Ramos (cell line): ENCODE results near the gene OTX1.
"Not testable (repeated sequence)": the region's sequence is repeated elsewhere in the genome, so short reads cannot be mapped to it uniquely, and the experiment has no call there.

ENCODE experiments used
- in situ Hi-C: fragments of 300-500 bp; cut with MboI; formaldehyde crosslinking; loops from one replicate; pipeline ENCODE4 v1.14.3; 2022; ENCODE audit warnings: low sequenced_read_pairs; ENCODE audit not compliant: unreplicated experiment

The OTX1 gene

DNA sequence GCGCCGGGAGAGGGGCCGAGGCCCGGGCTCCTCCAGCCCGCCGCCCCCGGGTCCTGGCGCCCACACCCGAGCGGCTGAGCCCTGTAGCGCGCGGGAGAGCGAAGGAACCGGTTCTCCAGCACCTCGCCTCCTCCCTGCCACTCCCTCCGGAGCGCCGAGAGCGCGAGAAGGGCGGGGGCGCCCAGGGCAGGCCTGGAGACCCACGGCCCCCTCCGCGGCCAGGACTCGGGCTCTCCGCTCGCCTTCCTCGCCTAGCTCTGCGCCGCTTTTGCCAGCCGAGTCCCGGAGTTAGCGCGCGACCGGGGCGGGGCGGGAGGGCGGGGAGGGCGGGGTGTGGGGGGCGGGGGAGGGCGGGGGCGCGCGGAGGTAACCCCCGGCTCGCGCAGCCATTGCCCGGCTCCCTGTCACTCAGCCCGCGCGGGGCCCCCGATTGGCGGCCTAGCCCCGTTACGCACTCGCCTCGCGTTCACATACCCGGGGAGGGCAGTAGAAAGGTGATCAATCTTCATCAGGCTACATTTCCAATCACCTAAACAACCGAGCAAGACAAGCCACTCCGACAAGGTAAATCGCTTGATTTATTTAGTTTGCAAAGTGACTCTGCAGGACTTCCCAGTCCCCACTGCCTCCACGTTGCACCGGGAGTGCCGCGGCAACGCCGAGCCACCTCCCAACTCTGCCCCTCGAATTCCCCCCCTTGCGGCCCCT is at the start of gene OTX1:
Gene OTX1 (plus strand): TSS at position 497 of the 708 bp plus-strand sequence. CDS start 2,161 bp downstream, outside the sequence.
- in situ Hi-C loops, result no loop called here

DNA sequence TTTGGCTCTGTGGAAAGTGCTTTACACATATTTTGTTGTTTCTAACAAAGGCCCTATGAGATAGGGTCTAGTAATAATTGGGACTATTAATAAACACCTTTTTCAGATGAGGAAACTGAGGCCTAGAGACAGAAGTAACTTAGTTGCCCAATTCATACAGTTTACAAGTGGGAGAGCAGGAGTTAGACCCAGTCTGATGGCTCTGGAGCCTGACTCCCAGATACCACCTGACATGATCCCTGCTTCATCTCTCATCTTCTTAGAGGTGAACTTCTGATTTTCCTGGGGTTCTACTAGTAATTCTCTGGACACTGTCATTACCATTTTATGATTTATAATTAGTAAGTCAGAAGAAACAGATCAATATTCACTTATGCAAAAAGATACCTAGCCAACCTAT is 49.1 kb upstream of the OTX1 start:
- in situ Hi-C loops, result no loop called here

DNA sequence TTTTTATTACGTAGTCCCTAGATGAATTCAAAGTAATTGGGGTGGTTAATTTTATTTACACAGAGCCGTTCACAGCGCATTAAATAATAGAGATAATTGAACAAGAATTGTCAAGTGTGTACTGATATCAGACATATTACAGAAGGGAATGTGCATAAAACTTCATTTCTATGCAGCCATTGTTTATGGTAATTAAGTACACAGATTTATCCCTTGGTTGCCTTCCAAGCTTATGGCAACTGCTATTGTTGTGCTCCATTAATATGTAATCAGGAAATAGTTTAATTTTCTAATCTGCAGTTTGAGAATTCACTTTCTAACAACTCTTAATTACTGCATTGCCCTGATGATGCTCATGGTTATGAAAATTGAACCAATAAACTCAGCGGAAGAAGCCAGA is 47.3 kb upstream of the OTX1 start:
- in situ Hi-C loops, result no loop called here

DNA sequence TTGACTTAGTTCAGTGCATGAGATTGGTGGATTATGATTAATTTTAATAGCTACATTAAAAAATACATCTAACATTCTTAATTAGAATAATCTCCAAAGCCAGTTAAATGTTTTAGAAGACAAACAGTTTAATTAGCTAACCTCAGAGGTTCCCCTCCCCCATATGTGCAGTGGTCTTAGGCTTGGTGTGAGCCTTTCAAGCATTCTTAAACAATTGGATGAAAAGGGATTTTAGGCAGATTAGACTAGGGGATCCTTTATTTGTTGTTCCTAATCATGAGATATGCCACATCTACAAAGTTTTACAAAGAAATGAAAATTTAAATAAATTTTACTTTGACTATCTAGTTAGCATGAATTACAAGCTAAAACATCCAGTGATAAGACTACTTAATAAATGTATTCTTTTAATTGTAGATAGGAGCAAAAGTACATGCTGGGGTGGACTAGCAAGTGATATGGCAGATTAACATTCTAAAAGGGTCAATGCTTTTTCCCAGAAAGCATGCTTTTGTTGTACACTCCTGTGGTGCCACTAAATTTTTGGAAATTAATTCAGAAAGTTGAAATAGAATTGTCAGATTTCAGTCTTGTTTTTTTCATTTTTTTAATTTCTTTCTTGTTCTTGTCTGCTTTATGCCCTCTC is 42.7 kb upstream of the OTX1 start:
- in situ Hi-C loops, result no loop called here

DNA sequence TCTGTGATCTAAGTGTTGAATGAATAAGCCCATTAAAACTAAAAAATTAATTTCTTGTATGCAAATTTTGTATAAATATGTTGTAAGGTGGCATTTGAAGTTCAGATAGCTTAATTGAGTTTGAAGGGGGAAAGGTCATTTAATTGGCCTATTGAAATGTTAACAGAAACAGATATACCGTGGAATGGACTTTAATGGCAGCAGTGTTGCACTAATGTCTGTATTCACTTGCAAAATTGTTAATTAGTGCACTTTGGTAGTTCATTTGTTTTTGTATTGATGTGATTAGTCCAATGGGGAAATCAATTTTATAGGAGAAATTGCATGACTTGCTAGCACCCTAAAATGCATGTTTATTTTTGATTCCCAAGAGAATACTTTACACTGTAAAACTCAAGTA is 41.8 kb upstream of the OTX1 start:
- in situ Hi-C loops, result no loop called here

DNA sequence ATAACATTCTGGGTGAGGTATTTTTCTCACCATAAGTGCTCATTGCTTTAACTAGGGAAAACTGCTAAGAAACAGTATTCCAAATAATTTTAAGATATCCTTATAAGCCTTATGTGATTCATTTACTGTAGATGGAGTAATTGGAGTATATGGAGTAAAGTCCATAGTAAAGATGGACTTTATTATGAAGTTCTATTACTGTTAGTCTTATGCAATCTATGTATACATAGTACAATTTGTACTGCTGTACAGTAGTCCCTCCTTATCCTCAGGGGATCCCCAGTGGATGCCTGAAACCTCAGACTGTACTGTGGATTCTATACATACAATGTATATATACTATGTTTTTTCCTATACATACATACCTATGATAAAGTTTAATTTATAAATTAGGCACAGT is 41.1 kb upstream of the OTX1 start:
- in situ Hi-C loops, result no loop called here

DNA sequence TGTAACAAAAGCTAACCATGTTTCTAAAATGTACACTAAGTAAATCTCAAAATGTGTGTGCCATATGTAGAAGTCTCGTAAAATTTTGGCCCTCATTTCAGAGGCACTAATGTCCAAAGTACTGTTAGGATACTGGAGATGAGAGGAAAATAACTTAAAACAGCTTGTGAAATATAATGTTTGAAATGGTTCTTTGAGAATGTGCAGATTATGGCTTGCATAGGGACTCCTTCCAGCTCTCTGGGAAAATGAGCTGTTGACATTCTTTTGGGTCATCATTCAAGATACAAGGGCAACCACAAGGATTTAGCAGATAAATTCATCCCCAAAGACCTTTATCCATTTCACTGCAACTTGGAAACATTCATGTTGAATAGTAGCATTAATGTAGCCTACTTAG is 38.1 kb upstream of the OTX1 start:
- in situ Hi-C loops, result no loop called here

DNA sequence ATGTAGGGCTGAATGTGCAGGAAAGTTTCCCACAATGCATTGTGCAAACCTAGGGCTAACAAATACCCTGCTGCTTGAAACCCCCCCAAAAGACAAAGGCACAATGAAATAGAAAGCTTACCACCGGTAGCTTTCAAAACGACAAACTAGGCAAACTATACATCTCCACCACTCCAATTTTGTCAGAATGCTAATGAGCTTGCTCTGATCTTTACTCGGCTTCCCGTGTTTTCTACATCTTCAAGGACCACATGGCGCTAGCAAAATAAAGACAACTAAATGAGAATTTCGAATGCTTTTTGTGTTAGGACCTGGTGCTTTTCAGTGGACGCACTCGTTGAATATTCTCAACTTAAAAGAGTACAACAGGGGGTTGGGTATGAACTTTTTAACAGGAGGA is 37.2 kb upstream of the OTX1 start:
- in situ Hi-C loops, result no loop called here

DNA sequence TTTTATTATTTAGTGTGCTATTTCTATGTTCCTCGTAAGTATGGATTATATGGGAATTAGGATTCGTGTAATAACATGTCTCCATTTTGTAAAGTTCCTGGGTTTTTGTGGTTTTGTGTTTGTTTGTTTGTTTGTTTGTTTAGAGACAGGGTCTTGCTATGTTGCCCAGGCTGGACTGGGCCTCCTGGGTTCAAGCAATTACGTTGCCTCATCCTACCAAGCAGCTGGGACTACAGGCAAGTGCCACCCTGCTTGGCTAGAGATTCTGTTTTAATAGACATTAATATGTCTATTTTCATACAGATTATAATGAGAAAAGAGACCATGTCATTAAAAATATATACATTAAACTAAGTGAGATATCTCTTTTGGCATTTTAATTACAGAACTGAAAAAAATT is 35.2 kb upstream of the OTX1 start:
- in situ Hi-C loops, result no loop called here

DNA sequence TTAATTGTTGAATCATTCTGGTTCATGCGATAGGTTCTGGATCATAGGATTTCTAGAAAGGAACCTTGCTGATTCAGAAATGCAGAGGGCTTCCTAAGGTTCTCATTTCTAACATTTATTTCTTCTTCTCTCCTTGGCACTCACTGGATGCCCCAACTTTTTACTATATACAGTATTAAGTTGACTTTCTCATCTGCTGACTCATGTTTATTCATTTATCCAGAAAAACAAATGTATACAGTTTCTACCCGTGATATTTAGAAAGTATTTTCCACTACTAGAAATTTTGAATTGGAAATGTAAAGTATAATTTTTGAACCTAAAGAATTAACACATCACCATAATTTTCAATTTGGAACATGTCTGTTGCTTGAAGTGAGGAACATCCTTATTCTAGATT is 32.2 kb upstream of the OTX1 start:
- in situ Hi-C loops, result no loop called here

DNA sequence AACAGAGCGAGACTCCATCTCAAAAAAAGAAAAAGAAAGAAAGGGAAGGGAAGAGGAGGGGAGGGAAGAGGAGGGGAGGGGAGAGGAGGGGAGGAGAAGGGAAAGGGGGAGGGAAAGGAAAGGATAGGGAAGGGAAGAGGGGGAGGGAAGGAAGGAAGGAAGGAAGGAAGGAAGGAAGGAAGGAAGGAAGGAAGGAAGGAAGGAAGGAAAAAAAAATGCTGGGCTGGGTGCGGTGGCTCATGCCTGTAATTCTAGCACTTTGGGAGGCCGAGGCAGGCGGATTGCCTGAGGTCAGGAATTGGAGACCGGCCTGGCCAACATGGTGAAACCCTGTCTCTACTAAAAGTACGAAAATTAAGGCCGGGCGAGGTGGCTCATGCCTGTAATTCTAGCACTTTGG is 30.9 kb upstream of the OTX1 start:
- in situ Hi-C loops, result not testable (repeated sequence)

DNA sequence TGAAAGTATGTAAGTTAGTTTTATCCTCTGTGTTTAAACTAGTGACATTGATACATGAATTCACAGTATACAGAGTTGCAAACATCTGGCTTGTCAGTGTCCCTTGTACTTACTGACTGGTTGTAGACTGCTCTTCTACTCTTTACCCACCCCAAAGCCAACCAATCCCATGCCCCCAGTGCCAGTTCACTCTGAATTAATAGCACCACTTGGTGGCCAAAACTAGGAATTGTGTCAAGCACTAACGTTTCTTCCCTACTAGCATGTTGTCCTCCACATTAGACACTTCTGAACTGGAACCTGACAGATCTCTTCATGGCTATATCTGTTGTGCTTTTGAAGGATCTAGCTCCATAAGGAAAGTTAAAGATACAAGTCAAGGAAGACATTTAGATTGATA is 27.2 kb upstream of the OTX1 start:
- in situ Hi-C loops, result no loop called here

DNA sequence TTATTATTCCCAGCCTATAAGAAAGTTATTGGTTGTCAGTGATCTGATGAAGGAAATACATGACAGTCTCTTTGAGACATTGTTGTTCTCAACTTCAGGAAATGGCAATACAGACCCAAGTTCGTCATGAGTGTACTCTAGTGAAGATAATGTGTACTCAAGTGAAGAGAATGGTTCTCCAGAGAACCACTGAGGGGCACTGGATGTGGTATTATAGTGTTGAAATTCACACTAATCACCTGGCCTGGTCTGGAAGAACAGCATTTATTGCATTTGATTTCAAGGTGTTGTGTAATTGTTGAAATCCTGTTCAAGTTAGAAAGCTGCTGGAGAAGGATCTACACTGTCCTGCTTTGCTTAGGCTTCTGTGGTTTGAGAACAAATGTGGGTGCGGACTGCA is 23.4 kb upstream of the OTX1 start:
- in situ Hi-C loops, result no loop called here

DNA sequence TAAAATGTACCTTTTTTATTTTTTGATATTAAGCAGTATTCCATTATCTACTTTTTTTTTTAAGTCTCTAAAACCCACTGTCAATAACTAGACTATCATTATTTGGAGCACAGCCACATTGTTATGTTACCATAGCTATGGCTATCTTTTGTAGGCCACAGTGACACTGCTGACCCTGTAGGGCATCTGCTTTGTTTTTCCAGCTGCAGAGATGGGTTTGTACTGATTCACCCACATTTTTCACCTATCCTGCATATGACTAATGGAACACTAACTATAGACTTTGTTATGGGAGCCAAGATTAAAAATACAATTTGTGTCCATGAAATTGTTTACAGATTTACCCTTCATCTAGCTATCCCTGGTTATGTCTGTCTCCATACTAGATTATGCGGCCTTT is 21.6 kb upstream of the OTX1 start:
- in situ Hi-C loops, result no loop called here

DNA sequence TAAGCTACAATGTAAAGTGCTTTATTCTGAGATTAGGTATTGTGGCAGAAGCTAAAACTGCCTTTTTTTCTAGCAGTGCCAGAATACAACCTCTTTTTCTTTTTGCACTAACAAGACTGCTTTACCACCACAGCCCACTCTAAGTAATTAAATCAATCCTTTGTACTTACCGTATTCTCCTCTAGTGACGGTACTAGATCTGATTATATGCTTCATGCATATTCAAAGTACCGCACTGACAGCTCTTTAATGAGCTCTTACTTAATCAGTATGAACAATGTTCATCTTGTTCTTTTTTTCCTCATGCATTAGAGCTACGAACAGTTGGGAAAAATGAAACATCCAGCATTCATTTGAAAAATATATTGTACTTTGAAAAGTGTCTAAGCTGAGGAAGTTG is 16.1 kb upstream of the OTX1 start:
- in situ Hi-C loops, result no loop called here

DNA sequence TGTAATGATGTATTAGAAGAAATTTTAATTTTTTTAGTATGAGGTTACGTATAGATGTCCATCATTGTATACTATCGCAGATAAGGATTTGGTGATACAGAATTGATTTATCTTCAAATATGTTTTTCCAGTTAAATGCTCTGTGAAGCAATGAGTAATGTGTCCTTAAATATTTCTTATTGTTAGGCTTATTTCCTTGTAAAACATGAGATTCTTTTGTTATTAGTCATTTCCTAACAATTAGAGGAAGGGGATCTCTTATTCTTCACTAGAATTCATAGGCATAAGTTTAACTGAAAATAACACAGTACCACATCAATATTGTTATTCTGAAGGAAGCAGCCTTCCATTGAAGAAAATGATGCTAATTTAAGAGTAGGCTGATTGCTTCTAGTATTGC is 15.5 kb upstream of the OTX1 start:
- in situ Hi-C loops, result no loop called here

DNA sequence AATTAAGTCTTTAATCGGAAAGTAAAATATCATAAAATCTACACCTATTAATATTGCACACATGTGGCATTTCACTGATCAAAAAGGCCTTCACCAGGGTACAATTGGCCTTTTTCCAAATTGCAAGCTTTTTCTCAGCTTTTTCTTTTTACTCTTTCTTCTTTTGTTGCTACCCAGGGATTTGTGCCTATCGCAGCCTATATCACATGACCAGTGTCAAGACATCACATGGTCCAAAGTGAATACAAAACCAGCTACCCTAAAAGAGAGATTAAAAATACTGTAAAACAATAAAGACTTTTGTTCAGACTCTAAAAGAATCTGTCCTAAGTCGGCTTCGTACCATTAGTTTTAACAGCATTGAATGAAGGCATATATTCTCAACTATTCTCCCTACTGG is 15.0 kb upstream of the OTX1 start:
- in situ Hi-C loops, result no loop called here

DNA sequence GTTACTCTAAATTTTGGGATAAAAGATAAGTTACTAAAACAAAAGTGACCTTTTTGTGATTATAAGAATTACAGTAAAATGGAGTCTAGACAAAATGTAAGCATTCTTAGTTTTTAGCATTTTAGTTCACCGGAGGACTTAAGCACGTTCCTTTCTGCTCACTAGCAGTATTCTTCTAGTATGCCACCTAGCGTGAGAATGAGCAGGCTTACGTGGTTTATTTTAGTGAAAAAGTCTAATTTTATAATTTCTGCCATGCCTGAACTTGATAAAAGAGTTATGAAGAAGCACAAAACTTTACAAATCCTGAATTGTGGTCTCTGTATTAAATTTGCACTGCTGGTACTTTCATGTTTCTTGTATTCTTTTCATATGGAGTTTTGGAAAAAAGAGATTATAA is 12.6 kb upstream of the OTX1 start:
- in situ Hi-C loops, result no loop called here

DNA sequence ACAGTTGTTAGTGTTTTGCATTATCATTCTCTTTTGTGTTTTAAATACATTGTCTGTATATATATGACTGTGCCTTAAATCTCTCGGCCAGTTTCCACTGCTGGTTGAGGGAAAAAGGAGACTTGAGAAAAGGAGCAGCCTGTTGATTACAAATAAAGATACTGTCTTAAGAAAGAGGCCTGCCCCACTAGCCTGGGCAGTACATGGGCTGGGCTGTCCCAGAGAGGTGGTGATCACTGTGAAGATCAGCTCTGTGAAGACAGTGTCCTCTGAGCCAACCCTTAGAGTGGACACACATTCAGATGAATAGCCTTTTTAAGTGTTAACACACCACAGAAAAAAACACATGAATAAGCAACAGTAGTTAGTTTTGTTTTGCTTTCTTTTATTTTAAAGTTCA is 10.0 kb upstream of the OTX1 start:
- in situ Hi-C loops, result no loop called here

DNA sequence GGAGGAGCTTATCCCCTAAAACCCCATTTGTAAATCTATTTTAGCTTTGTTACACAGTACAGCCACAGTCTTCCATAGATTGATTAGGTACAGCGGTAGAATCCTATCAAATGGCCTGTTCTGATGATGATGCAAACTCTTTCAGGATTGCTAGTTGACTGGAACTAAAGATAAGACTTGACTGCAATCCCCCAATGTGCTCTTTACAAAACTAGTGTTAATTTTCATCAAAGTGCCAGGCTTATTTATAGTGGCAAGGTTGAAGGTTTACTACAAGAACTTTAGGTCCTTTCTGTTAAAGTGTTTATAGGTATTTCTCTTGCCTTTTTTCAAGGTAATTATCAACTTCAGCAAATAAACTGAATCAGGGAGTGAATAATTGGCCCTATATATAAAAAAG is 9.0 kb upstream of the OTX1 start:
- in situ Hi-C loops, result no loop called here

DNA sequence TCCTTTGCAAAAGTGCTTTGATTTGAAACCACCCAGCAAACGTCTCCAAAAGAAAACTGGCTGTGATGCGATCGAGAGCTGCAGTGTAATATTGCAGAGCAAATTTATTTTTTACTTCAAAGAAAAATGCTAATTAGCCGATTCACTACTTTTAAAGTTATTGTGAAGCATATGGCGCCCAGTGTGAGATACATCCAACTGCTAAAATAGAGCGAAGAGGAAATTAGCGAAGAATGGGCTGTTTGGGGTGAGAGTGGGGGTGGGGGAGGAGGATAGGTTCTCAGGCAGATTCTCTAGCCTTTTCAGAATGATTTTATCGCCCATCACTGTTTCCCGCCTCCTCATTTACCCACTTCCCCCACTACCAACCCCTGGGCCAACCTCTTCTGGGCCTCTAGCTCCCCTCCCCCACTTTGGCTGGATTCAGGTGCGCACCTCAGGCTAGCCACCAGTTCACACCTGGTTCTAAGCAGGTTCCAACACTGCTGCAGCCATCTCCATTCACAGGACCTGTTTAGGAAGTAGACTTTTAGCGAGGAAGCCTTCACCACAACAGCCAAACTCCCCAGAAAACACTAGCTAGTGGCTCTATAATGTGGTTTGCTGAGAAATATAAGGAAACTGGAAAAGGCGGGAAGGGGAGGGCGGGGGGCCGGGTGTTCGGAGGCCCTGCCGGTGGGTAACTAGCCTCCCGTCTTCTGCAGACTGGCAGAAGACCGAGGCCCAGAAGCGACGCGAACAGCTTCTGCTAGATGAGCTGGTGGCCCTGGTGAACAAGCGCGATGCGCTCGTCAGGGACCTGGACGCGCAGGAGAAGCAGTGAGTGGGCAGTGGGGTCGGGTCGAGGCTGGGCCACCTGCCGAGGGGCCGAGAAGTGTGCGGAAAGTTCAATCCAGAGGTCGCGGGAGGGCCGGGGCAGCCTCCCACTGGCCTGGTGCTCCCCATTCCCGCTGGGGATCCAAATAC is 6.0 kb upstream of the OTX1 start:
- in situ Hi-C loops, result no loop called here
